GM12878 (cell line): Measurements from ENCODE around the gene STAG1. TPM values are rescaled to one million over a fixed set of nuclear protein-coding genes. Genes with fewer than 3 reads are reported as not detected.

Experiments
- BCL11A ChIP-seq: IDR thresholded peaks from 2 replicates; pipeline ENCODE4 v1.6.1; 2011; ENCODE audit warnings: low read depth, low read length
- BRCA1 ChIP-seq: IDR thresholded peaks from 2 replicates; pipeline ENCODE4 v1.6.1; 2011; ENCODE audit warnings: low read depth, low read length, improper control_type of control experiment
- E2F4 ChIP-seq: IDR thresholded peaks from 2 replicates; pipeline ENCODE4 v1.6.1; 2012; ENCODE audit warnings: low read depth, low read length, improper control_type of control experiment
- IKZF2 ChIP-seq, 2 experiments: fragments of 450-650 bp; IDR thresholded peaks; 2 replicates each; pipeline ENCODE4 v1.6.1; 2017; ENCODE audit warnings: mild to moderate bottlenecking in 2 of 2, moderate library complexity in 2 of 2
- JUNB ChIP-seq: IDR thresholded peaks from 2 replicates; pipeline ENCODE4 v1.6.1; 2016; ENCODE audit warnings: antibody characterized with exemption, mild to moderate bottlenecking
- KLF5 ChIP-seq: fragments of 450-650 bp; IDR thresholded peaks from 2 replicates; pipeline ENCODE4 v1.6.1; 2014; ENCODE audit warnings: mild to moderate bottlenecking; ENCODE audit not compliant: partially characterized antibody
- MLLT1 ChIP-seq: fragments of 450-650 bp; IDR thresholded peaks from 2 replicates; pipeline ENCODE4 v1.6.1; 2016; ENCODE audit warnings: mild to moderate bottlenecking
- MTA2 ChIP-seq: fragments of 450-650 bp; IDR thresholded peaks from 2 replicates; pipeline ENCODE4 v1.6.1; 2016; ENCODE audit warnings: low read depth, mild to moderate bottlenecking, moderate library complexity
- MXI1 ChIP-seq: fragments of 150-350 bp; IDR thresholded peaks from 2 replicates; pipeline ENCODE4 v1.6.1; 2011; ENCODE audit warnings: low read depth, mild to moderate bottlenecking, inconsistent platforms, low read length, improper control_type of control experiment
- MYC ChIP-seq: IDR thresholded peaks from 2 replicates; pipeline ENCODE4 v1.6.1; 2011; ENCODE audit warnings: mild to moderate bottlenecking, low read length, moderate library complexity, inconsistent platforms; ENCODE audit not compliant: insufficient read depth, insufficient replicate concordance, insufficient read length, severe bottlenecking
- POLR2A ChIP-seq: IDR thresholded peaks from 2 replicates; pipeline ENCODE4 v1.6.1; 2011; ENCODE audit warnings: low read depth, mild to moderate bottlenecking, low read length
- RAD51 ChIP-seq: fragments of 450-650 bp; IDR thresholded peaks from 2 replicates; pipeline ENCODE4 v1.6.1; 2016; ENCODE audit warnings: moderate library complexity, mild to moderate bottlenecking, inconsistent platforms
- RB1 ChIP-seq: fragments of 450-650 bp; formaldehyde crosslinking; IDR thresholded peaks from 2 replicates; pipeline ENCODE4 v1.6.1; 2017; ENCODE audit warnings: mild to moderate bottlenecking, borderline replicate concordance
- RBBP5 ChIP-seq: fragments of 200-600 bp; sonication (generic); conservative IDR thresholded peaks from 2 replicates; pipeline ENCODE4 v1.6.1; 2016
- RCOR1 ChIP-seq: conservative IDR thresholded peaks from 2 replicates; pipeline ENCODE4 v1.6.1; 2012; ENCODE audit warnings: low read depth, low read length, improper control_type of control experiment
- SP1 ChIP-seq: IDR thresholded peaks from one replicate; pipeline ENCODE4 v1.6.1; 2011; ENCODE audit warnings: low read depth, low read length
- SPI1 ChIP-seq: IDR thresholded peaks from 2 replicates; pipeline ENCODE4 v1.6.1; 2011; ENCODE audit warnings: low read depth, mild to moderate bottlenecking, low read length, moderate library complexity, borderline replicate concordance; ENCODE audit not compliant: insufficient read depth
- USF2 ChIP-seq: IDR thresholded peaks from 2 replicates; pipeline ENCODE4 v1.6.1; 2011; ENCODE audit warnings: low read depth, low read length, improper control_type of control experiment, borderline replicate concordance
- WRNIP1 ChIP-seq: IDR thresholded peaks from 2 replicates; pipeline ENCODE4 v1.6.1; 2011; ENCODE audit warnings: low read depth, low read length, improper control_type of control experiment, borderline replicate concordance
- ZZZ3 ChIP-seq: IDR thresholded peaks from 2 replicates; pipeline ENCODE4 v1.6.1; 2011; ENCODE audit warnings: low read depth; ENCODE audit not compliant: control insufficient read depth, insufficient read length
- polyA plus RNA-seq, 11 experiments: library from polyadenylated mRNA; depleted of rRNA in 4 of 11; unstranded in 6 of 11; stranded (reverse) in 5 of 11; fragments of >200 nt; fragmentation: Nextera tagmentation in 4 of 11; fragmentation: Illumina TruSeq in 1 of 11; extraction: Ambion mirVana in 4 of 11; extraction: Trizol in 1 of 11; gene quantifications; 1 replicate in 1 of 11; 2 replicates in 10 of 11; pipeline versions ENCODE4 v1.2.1 to v1.2.3, GENCODE V29; 2011 to 2016; ENCODE audit warnings: inconsistent platforms in 2 of 11, missing spikeins in 2 of 11, low read depth in 1 of 11
- total RNA-seq, 4 experiments: library from RNA; depleted of rRNA in 3 of 4; stranded (reverse); fragments of >200 nt in 3 of 4; fragmentation: Illumina TruSeq in 1 of 4; extraction: Trizol in 1 of 4; gene quantifications; 2 replicates each; pipeline versions ENCODE4 v1.2.1 to v1.2.3, GENCODE V29; 2013 to 2021
- TF ChIP-seq, protein P1 (sequence below): fragments of 450-650 bp; IDR thresholded peaks from 2 replicates; pipeline ENCODE4 v1.6.1; 2018; ENCODE audit warnings: borderline replicate concordance, mild to moderate bottlenecking; ENCODE audit not compliant: partially characterized antibody
- TF ChIP-seq, protein P2 (sequence below): IDR thresholded peaks from 2 replicates; pipeline ENCODE4 v1.6.1; 2012; ENCODE audit warnings: mild to moderate bottlenecking, low read depth, low read length
- TF ChIP-seq, protein P3 (sequence below): fragments of 450-650 bp; IDR thresholded peaks from 2 replicates; pipeline ENCODE4 v1.6.1; 2014; ENCODE audit warnings: mild to moderate bottlenecking

Gene STAG1
- total and polyA plus RNA-seq, 10 of the 15 experiments (the other 5 are each of a cell fraction or from before 2014, with no cell fraction given) = 4.4 to 30.1 (median 20.2) TPM

DNA sequence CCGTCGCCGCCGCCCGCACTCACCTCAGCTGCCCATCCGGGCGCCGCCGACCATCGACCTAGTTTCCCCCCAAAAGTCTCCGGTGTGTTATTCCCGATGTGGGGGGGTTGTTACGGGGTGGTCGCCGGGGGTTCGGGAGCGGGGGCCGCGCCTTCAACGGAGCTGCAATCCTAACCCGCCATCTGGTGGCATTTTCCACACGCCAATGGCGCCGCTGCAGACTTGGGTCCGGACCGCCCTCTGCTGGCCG is at the start of gene STAG1 (continued):
- TF ChIP-seq POLR2A (peak; percentile 79), MXI1 (no peak), RB1 (no peak), RCOR1 (no peak), WRNIP1 (no peak), JUNB (no peak), ZZZ3 (no peak), IKZF2 (IDR thresholded peaks at IDR 0.05) (peak; percentile 76 to 82; a peak in 3 of 4 replicates), MLLT1 (peak; percentile 9), RBBP5 (no peak), MYC (no peak), RAD51 (no peak), KLF5 (no peak), BCL11A (no peak), E2F4 (no peak), MTA2 (no peak), SPI1 (no peak), USF2 (no peak), SP1 (no peak), BRCA1 (no peak)
- TF ChIP-seq, protein P1, sequence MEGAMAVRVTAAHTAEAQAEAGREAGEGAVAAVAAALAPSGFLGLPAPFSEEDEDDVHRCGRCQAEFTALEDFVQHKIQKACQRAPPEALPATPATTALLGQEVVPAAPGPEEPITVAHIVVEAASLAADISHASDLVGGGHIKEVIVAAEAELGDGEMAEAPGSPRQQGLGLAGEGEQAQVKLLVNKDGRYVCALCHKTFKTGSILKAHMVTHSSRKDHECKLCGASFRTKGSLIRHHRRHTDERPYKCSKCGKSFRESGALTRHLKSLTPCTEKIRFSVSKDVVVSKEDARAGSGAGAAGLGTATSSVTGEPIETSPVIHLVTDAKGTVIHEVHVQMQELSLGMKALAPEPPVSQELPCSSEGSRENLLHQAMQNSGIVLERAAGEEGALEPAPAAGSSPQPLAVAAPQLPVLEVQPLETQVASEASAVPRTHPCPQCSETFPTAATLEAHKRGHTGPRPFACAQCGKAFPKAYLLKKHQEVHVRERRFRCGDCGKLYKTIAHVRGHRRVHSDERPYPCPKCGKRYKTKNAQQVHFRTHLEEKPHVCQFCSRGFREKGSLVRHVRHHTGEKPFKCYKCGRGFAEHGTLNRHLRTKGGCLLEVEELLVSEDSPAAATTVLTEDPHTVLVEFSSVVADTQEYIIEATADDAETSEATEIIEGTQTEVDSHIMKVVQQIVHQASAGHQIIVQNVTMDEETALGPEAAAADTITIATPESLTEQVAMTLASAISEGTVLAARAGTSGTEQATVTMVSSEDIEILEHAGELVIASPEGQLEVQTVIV = no peak
- TF ChIP-seq, protein P2, sequence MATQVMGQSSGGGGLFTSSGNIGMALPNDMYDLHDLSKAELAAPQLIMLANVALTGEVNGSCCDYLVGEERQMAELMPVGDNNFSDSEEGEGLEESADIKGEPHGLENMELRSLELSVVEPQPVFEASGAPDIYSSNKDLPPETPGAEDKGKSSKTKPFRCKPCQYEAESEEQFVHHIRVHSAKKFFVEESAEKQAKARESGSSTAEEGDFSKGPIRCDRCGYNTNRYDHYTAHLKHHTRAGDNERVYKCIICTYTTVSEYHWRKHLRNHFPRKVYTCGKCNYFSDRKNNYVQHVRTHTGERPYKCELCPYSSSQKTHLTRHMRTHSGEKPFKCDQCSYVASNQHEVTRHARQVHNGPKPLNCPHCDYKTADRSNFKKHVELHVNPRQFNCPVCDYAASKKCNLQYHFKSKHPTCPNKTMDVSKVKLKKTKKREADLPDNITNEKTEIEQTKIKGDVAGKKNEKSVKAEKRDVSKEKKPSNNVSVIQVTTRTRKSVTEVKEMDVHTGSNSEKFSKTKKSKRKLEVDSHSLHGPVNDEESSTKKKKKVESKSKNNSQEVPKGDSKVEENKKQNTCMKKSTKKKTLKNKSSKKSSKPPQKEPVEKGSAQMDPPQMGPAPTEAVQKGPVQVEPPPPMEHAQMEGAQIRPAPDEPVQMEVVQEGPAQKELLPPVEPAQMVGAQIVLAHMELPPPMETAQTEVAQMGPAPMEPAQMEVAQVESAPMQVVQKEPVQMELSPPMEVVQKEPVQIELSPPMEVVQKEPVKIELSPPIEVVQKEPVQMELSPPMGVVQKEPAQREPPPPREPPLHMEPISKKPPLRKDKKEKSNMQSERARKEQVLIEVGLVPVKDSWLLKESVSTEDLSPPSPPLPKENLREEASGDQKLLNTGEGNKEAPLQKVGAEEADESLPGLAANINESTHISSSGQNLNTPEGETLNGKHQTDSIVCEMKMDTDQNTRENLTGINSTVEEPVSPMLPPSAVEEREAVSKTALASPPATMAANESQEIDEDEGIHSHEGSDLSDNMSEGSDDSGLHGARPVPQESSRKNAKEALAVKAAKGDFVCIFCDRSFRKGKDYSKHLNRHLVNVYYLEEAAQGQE = no peak
- TF ChIP-seq, protein P3, sequence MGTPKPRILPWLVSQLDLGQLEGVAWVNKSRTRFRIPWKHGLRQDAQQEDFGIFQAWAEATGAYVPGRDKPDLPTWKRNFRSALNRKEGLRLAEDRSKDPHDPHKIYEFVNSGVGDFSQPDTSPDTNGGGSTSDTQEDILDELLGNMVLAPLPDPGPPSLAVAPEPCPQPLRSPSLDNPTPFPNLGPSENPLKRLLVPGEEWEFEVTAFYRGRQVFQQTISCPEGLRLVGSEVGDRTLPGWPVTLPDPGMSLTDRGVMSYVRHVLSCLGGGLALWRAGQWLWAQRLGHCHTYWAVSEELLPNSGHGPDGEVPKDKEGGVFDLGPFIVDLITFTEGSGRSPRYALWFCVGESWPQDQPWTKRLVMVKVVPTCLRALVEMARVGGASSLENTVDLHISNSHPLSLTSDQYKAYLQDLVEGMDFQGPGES = no peak
